ENCODE measurements around the gene C1orf210.

Gene C1orf210

DNA sequence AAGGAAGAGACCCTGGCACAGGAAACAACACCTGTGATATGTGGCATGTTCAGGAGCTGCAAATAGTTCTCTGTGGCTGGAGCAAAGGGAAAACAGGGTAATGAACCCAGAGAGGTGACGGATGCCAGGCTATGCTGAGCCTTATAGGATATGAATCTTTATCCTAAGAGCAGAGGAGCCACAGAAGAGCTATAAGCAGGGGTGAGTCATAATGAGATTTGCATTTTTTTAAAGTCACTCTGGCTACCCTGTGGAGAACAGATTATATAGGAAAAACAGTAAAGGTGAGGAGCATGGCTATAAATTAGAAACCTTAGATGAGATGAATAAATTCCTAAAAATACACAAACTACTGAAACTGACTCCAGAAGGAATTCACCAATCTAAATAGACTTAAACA lies 39.4 kb upstream of the C1orf210 start:
- no peak overlapping the region for H3K27ac ChIP-seq
- no peak for TF ChIP-seq ZFX (IDR thresholded peaks at IDR 0.05)
- TF ChIP-seq, protein P1, sequence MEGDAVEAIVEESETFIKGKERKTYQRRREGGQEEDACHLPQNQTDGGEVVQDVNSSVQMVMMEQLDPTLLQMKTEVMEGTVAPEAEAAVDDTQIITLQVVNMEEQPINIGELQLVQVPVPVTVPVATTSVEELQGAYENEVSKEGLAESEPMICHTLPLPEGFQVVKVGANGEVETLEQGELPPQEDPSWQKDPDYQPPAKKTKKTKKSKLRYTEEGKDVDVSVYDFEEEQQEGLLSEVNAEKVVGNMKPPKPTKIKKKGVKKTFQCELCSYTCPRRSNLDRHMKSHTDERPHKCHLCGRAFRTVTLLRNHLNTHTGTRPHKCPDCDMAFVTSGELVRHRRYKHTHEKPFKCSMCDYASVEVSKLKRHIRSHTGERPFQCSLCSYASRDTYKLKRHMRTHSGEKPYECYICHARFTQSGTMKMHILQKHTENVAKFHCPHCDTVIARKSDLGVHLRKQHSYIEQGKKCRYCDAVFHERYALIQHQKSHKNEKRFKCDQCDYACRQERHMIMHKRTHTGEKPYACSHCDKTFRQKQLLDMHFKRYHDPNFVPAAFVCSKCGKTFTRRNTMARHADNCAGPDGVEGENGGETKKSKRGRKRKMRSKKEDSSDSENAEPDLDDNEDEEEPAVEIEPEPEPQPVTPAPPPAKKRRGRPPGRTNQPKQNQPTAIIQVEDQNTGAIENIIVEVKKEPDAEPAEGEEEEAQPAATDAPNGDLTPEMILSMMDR (conservative IDR thresholded peaks at IDR 0.05): no peak

DNA sequence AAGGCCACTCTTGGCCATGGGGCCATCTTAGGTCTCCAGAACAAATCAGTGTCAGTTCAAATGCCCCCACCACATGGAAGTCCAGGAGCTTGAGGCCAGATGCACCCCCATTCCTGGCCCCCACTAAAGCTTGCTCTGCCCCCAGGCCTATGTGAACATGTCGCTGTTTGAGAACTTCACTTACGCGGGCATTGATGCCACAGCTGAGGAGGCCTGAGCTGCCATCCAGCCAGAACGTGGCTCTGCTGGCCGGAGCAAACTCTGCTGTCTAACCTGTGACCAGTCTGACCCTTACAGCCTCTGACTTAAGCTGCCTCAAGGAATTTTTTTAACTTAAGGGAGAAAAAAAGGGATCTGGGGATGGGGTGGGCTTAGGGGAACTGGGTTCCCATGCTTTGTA lies 37.1 kb upstream of the C1orf210 start:
- TF ChIP-seq, protein P1 (conservative IDR thresholded peaks at IDR 0.05): no peak
- no peak for TF ChIP-seq ZFX (IDR thresholded peaks at IDR 0.05)
- no peak overlapping the region for H3K27ac ChIP-seq

DNA sequence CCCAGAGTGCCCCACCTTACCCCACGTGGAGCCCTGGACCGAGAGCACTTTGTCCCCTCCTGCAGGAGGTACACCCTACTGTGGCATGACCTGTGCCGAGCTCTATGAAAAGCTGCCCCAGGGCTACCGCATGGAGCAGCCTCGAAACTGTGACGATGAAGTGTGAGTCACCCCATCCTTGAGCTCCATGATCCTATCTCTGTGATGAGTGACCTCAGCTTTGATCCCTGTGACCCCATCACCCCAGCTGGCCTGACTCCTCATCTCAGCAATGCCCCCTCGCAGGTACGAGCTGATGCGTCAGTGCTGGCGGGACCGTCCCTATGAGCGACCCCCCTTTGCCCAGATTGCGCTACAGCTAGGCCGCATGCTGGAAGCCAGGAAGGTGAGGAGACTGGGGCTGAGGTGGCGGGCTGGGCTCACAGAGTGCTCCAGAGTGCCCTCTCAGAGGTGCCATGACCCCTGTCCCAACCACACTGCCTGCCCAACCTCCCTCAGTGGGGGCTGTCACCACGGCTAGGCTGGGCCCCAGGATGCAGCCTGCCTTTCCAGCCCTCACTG lies 36.0 kb upstream of the C1orf210 start:
- TF ChIP-seq, protein P1 (conservative IDR thresholded peaks at IDR 0.05): no peak
- TF ChIP-seq ZFX (IDR thresholded peaks at IDR 0.05): no peak
- no peak overlapping the region for H3K27ac ChIP-seq

DNA sequence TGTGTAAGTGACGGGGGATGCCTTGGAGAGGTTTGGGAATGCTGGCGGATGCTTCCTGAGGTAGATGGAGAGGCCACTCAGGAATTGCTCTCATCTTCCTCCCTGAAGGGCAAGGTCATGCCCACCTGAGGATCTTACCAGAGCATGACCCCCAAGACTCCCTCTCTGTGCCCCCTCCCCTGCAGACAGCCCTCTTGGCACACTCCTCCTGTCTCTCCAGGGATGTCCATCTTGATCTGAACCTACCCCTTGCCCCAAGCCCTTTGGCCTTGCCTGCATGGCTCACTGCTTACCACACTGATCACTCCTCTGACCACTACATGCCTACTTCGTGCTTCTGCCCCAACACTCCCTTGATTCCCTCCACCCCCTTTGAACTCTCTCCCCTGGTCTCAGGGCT lies 34.4 kb upstream of the C1orf210 start:
- TF ChIP-seq ZFX (IDR thresholded peaks at IDR 0.05): no peak
- TF ChIP-seq, protein P1 (conservative IDR thresholded peaks at IDR 0.05): no peak
- H3K27ac ChIP-seq: no peak overlapping the region

DNA sequence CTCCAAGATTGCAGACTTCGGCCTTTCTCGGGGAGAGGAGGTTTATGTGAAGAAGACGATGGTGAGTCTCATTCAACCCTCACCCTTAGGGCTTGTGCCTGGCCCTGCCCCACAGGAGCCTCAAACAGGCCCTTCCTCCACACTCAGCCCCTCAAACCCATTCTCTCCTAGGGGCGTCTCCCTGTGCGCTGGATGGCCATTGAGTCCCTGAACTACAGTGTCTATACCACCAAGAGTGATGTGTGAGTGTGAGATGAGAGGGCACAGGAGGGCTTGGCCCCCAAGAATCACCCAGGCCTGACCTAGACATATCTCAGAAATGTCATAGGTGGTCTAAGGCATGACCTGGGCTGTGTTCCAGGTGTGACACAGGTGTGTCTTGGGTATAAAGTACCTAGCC lies 33.9 kb upstream of the C1orf210 start:
- H3K27ac ChIP-seq: no peak overlapping the region
- TF ChIP-seq, protein P1 (conservative IDR thresholded peaks at IDR 0.05): no peak
- no peak for TF ChIP-seq ZFX (IDR thresholded peaks at IDR 0.05)

DNA sequence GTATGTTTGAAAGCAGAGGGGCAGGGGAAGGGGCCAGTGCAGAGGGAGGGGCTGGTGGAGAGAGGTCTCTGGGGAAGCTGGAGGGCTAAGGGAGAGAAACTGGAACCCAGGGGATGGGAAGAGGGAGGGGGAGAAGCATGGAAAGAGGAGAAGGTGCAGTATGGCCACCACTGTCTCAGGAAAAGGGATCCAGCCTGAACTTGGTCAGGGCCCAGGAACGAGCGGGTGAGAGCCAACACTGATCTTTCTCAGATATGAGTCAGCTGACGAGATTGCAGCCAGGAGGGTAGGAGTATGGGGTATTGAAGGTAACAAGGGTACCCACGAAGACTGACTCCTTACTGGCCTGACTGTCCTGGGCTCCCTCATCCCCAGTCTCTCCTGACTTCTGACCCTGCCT lies 33.5 kb upstream of the C1orf210 start:
- no peak for TF ChIP-seq ZFX (IDR thresholded peaks at IDR 0.05)
- TF ChIP-seq, protein P1 (conservative IDR thresholded peaks at IDR 0.05): no peak
- no peak overlapping the region for H3K27ac ChIP-seq

DNA sequence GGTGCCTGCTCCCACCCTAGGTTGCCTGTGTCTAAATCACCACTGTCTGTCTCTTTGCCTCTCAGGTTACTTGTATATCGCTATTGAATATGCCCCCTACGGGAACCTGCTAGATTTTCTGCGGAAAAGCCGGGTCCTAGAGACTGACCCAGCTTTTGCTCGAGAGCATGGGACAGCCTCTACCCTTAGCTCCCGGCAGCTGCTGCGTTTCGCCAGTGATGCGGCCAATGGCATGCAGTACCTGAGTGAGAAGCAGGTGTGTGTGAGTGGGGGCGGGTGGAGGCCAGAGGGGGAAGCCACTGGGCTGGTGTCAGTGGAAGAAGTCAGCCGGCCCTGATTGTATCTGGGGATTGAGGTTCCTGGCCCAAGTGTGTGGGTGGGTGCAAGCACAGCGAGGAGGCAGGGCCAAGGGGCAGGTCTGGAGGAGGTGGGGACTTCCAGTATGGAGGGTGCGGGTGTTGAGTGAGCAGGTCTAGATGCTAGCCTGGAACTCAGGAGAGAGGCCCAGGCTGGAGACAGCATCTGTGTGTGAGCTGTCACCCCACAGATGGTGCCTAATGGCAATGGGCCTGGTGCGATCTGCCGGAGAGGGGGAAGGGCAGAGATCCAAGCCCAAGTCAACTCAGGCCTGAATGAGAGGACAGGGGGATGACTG lies 32.6 kb upstream of the C1orf210 start:
- TF ChIP-seq ZFX (IDR thresholded peaks at IDR 0.05): no peak
- TF ChIP-seq, protein P1 (conservative IDR thresholded peaks at IDR 0.05): no peak
- H3K27ac ChIP-seq: no peak overlapping the region

Data from C4-2B (cell line).